ENCODE measurements around the gene FAM76B. TPM values are rescaled to one million over a fixed set of nuclear protein-coding genes. Genes with fewer than 3 reads are reported as not detected.

Gene FAM76B
- total RNA-seq, 1 donor from 2014 or later: 47.4 TPM

- intact Hi-C loops (cut with micrococcal nuclease): no loop called here
Observed at GRCh38 chr11:95734009-95734572, 55.5 kb downstream of the FAM76B start.

- intact Hi-C loops (cut with micrococcal nuclease): no loop called here
Observed at GRCh38 chr11:95732930-95733602, 56.5 kb downstream of the FAM76B start.

- intact Hi-C loops (cut with micrococcal nuclease): no loop called here
Observed at GRCh38 chr11:95729462-95729861, 60.1 kb downstream of the FAM76B start.

- intact Hi-C loops (cut with micrococcal nuclease): no loop called here
Observed at GRCh38 chr11:95728790-95729189, 60.8 kb downstream of the FAM76B start.

GRCh38 chr11:95728094-95728493 is 61.5 kb downstream of the FAM76B start:
- intact Hi-C loops (cut with micrococcal nuclease): no loop called here

- intact Hi-C loops (cut with micrococcal nuclease): no loop called here
Observed at GRCh38 chr11:95727620-95728019, 62.0 kb downstream of the FAM76B start.

GRCh38 chr11:95727111-95727510 is 62.5 kb downstream of the FAM76B start:
- intact Hi-C loops (cut with micrococcal nuclease): no loop called here

- intact Hi-C loops (cut with micrococcal nuclease): no loop called here
Observed at GRCh38 chr11:95725196-95725595, 64.4 kb downstream of the FAM76B start.

- intact Hi-C loops (cut with micrococcal nuclease): no loop called here
Observed at GRCh38 chr11:95723361-95723942, 66.1 kb downstream of the FAM76B start.

GRCh38 chr11:95720195-95720594 is 69.4 kb downstream of the FAM76B start:
- intact Hi-C loops (cut with micrococcal nuclease): no loop called here

Other genes with a start within 250 kb of the FAM76B start
- gene CEP57, start 716 bp upstream of the FAM76B start, total RNA-seq: 63.4 and 69.0 TPM in 2 replicates
- 22.3 and 24.1 TPM in 2 replicates for gene MTMR2, start 134.3 kb upstream of the FAM76B start, total RNA-seq

All from T-helper 1 cell treated with Interleukin-12 subunit alpha and Interleukin-12 subunit beta and Interleukin-4 antibody, amounts not matched to agents 30 ng/mL and 1 ng/mL, for 36 hours (primary cell).